HG02763 (cell line): ENCODE data around the gene IFNGR1.
"Not testable (repeated sequence)": the region's sequence is repeated elsewhere in the genome, so short reads cannot be mapped to it uniquely, and the experiment has no call there.

ENCODE experiments used
- ATAC-seq: cut with Tn5 transposase; IDR thresholded peaks from one replicate; pipeline ENCODE4 v1.9.1; 2021; ENCODE audit warnings: mild to moderate bottlenecking, moderate library complexity; ENCODE audit not compliant: unreplicated experiment

The IFNGR1 gene

GRCh38 chr6:137213813-137214212 is 5.4 kb downstream of the IFNGR1 start:
- no peak for ATAC-seq

DNA sequence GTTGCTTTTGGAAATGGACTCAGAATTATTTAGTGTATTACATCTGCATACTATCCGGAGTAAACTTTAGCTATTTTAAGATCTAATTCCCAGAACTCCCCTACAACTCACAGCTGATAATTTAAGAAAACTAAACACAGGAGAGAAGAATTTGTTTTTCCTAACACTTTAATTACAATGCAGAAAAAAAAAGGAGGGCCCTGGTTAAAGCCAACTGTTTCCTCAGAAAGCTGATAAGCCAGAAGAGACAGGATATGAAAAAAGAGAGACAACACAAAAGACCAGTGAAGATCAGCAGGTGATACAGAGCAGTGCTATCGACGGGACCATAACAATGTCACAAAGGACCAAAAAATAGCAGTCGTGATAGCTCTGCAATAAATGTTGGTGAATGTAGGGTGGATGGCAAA is 5.8 kb downstream of the IFNGR1 start:
- ATAC-seq = no peak

DNA sequence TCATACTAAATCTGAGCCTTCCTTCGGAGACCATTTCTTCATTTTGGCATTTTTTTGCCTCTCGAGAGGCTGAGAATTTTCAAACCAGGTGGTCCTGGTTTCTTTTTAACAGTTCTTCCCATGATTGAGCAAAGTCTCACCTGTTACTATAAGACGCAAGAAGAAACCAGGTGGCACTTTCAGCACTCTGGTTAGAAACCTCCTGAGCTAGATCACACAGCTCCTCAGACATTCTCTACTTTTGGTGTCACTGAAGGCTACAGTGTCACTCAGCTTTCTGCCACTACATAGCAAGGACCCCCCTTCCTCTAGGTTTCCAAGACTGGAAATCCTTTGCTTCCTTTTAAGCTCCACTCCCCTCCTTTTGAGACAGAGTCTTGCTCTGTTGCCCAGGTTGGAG is 7.3 kb downstream of the IFNGR1 start:
- ATAC-seq = no peak

- no peak for ATAC-seq
These were observed 8.3 kb downstream of the IFNGR1 start for GRCh38 chr6:137210903-137211302.

GRCh38 chr6:137208279-137208678 is 10.9 kb downstream of the IFNGR1 start:
- ATAC-seq = no peak

- not testable (repeated sequence) for ATAC-seq
These were observed 11.7 kb downstream of the IFNGR1 start for GRCh38 chr6:137207457-137207856.

DNA sequence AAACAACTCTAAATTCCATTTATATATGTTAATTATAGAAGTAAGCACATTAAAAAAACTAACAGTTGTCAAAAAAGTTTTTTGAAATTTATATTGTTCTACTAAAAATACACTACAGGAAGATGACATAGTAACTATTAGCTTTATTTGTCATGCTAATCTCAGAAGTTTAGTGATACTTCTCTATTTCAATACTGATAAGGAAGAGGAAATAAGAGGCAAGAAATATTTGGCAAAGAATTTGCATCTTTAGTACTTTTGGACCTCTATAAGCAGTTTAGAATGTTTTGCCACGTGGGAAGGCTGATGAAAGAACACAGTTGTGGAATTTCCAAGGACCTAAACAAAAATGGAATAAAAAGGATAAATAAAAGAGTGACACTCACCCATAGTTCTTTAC is 12.6 kb downstream of the IFNGR1 start:
- ATAC-seq = no peak

DNA sequence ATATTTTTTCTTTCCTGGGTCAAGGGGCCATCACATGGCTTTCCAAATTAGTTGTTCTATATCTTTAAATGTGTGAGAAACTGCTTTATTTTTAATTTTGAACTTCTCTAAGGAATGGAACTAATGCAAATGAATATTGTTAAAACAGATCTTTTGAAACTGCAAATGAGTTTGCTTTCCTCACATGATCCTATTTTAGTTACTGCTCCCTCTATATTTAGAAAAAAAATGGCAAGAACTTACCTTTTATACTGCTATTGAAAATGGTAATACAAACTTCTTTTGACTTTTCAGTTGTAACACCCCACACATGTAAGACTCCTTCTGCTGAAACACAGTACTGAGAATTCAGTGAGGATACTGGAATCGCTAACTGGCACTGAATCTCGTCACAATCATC is 15.9 kb downstream of the IFNGR1 start:
- no peak for ATAC-seq

DNA sequence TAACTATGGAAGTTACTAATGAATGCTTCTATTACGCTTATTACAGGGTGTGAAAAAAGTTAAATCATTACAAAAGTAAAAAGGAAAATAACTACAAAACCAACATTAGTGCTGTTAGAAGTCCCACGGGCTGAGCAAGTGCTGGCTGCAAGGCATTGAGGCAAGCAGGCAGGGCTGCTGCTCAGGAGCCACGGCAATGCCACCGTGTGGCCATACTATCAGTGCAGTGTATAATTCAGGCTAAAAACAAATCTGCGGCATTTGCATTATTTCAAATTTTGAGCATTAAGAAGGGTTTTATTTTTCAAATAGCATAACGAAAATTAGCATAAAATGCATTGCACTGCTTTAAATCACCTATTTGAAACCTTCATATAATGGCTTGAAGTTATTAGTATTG is 17.1 kb downstream of the IFNGR1 start:
- no peak for ATAC-seq

- no peak for ATAC-seq
These were observed 18.2 kb downstream of the IFNGR1 start for GRCh38 chr6:137201006-137201405.

- ATAC-seq = no peak
These were observed 18.9 kb downstream of the IFNGR1 start for GRCh38 chr6:137200288-137200687.

GRCh38 chr6:137197684-137198645 is 21.2 kb downstream of the IFNGR1 start:
- no peak for ATAC-seq

DNA sequence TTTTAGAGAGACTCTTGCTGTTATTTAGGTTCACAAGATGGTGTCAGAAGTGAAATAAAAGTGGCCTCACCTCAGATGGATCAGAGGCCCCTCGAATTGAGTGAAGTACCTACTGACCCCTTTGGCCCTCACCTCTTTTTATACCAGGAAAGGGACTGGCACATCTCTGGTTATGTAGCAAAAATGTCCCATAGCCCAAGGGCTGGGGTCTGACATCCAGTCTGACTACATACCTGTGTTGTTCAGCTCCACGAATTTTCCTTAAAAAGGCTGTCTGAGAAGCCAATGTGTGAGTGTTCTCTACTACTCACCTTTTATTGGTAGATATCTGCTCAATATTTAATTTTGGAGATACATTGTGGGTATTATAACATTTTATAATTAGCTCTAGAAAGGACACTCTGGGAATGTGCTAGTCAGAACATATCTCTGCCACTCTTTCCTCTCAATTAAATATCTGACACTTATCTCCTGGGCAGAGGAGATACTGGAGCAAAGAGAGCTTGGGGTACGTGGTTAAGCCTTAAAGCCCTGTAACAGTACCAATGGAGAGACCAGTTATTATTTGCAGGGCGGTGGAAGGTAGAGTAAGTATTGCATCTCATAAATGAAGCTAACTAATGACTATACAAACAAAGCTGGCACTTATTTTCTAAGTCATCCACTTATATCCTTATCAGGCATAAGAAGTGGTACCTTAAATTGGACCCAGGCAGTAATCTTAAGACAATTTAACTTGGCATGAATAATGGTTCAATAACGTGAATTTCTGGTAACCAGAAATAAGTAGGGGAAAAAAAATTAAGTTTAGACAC is 25.7 kb downstream of the IFNGR1 start:
- ATAC-seq = no peak

GRCh38 chr6:137192821-137193220 is 26.4 kb downstream of the IFNGR1 start:
- ATAC-seq = no peak

DNA sequence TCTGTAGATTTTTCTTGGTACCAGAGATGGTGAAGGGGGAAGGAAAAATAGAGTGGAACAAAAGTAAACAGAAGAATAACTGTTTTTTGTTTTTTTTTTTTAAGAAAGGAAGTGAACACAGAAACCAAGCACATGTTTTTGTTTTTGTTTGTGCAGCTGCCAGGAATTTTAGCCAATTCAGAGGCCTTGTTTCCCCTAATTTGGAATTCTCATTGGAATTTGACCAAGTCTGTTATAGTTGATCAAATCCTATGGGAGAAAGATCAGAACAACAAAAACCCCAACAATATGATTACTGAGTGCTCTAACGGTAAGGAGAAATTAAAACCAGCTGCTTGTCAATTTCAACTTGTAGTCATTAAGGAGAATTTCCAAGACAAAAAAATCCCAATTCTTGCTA is 27.5 kb downstream of the IFNGR1 start:
- no peak for ATAC-seq

- no peak for ATAC-seq
These were observed 27.9 kb downstream of the IFNGR1 start for GRCh38 chr6:137191236-137191635.

DNA sequence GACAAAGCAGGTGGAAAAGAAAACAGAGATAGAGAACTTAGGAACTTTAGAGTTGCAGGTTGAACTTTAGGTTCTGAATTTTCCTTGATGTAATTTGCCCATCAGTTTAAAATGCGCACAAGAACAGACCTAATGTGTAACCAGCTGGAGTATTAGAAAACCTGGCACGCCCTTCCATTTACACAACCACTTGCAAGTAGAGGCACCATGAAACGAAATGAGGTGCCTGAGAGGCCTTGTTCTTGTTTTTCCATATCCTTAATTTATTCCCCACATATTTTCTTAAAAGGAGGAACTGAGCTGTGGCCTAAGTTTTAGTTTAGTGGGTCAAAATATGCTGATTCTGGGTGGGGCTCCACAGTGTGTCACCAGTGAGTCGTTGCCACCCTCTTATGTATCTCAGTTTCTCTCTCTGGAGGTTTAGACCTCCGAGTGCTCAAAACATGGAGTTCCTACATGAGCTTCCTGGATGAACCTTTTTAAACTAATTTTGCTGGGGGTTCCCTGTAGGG is 28.5 kb downstream of the IFNGR1 start:
- no peak for ATAC-seq

GRCh38 chr6:137188855-137189254 is 30.3 kb downstream of the IFNGR1 start:
- ATAC-seq = no peak

DNA sequence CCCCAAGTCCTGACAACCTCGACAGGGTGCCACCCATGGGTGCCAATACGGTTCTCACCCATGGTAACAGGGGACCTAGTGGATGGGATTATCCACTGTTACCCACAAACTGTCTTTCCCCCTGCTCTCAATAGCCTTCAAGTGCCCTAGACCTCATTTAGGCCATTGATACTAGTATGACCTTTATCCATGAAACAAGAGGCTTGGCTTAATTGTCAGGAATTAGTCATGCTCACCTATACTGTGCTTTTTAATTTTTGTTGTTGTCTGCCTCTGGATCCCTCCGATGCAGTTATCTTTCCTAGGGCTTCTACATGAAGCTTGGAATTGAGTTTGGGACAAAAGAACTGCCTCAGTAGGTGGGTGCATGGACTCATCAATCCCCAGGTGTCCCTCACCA is 33.9 kb downstream of the IFNGR1 start:
- no peak for ATAC-seq

DNA sequence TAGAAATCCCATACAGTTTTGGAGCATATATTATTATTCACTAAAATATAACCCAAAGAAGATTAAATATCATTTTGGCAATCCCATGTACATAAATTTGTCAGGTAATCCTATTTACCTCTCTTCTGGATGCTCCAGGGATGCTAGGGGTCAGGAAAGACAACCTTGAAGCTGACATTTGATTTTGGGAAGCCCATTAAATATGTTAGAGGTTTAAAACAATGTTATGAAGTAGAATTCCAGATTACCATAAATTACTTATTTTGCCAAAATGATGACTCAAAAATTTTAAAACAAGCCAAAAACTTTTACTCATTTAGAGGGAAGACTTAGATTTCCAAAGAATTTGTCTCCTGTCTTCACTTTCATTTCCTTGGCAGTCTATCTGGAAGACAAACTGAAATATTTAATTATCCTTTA is 36.5 kb downstream of the IFNGR1 start:
- ATAC-seq = no peak

DNA sequence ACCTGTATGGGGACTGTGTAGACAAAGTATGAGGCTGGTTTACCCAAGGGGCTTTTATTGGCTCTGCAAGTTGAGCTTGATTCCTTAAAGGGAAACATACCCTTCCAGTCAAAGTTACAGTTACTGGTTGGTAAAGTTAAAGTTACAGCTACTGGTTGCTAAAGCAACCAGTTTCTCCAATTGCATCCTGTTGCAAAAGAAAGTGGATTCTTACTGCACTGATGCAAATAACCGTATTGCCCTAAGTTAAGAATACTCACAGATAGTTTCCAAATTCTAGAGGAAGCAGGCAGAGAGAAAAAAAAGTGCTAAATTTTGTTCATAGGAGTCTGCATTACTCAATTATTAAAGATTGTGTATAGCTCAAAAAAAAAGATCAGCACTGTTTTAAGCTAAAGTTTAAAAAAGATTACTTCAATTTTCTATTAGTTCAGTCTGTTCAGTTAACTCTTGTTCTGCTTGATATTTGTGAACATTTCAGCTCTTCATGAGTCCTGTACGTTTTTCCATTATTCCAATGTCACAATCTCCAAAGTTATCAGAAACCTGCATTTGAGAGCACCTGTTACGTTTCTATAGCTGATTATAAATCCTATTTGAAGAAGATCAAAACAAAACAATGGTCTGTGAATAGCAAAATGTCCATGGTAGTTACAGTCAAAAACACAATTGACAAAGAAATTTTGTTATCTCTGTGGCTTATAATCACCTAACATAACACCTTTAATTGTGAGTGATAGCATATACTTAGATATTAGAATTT is 37.1 kb downstream of the IFNGR1 start:
- no peak for ATAC-seq
